Hepatic stellate cell (primary cell): ENCODE results near the gene SNX27.
A peak's percentile ranks its signal among the peaks of the same experiment; 100 is the strongest.
"Not testable (repeated sequence)": the region's sequence is repeated elsewhere in the genome, so short reads cannot be mapped to it uniquely, and the experiment has no call there.

ENCODE experiments used
- DNase-seq: peaks from one replicate; pipeline ENCODE4 v3.0.0; 2011; ENCODE audit warnings: low spot score

SNX27 gene

DNA sequence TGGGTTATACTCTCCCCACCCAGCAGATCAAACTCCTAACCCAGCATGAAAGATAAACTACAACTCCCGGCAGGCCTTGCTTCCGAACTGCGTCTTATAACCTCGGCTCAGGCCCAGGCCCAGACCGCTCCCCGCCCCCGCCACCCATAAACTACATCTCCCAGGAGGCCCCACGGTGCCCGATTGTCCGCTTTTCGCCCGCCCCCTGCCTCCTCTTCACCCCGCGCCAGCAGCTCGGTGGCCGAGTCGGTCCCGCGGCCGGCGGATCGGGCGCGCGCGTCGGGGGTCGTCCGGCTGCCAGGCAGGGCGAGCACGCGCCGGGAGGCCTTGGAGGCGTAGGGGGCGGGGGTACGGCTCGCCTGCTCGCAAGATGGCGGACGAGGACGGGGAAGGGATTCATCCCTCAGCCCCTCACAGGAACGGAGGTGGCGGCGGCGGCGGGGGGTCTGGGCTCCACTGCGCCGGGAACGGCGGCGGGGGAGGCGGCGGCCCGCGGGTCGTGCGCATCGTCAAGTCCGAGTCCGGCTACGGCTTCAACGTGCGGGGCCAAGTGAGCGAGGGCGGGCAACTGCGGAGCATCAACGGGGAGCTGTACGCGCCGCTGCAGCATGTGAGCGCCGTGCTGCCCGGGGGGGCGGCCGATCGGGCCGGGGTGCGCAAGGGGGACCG, at the start of gene SNX27:
Gene SNX27 (plus strand): TSS at position 219 of the 669 bp plus-strand sequence. CDS start 152 bp downstream, at position 371.
- peak; percentile 92 for DNase-seq

DNA sequence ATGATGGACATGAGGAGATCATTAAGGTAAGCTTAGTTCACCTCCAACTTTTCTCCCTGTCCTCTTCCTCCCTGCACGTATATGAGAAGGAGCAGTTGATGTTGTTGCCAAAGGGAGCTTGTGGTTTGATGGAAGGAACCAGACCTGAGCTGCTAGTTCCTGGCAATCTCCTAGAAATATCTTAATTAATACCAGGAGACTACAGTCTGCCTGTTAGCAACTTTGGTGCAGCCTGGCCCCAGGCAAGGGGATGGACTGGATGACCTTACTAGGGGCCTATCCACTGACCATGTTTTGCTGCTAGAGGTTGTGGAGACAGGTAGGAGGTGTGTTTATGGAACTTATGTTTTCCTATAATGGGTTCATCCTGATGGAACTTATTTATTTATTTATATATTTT, 49.2 kb upstream of the SNX27 start:
- DNase-seq = no peak

DNA sequence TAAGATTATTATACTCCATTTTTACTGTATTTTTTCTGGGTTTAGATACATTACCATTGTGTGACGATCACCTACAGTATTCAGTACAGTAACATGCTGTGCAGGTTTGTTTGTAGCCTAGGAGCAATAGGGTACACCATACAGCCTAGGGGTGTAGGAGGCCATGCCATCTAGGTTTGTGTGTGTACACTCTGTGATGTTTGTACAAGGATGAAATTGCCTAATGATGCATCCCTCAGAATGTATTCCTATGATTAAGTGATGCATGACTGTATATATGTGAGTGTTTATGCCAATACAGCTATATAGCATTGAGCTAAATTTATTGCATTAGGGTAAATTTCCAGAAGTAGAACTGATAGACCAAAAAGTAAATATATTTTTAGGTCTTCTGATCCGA, 48.5 kb upstream of the SNX27 start:
- DNase-seq = no peak

- no peak for DNase-seq
Observed at GRCh38 chr1:151565502-151566189, 46.2 kb upstream of the SNX27 start.

DNA sequence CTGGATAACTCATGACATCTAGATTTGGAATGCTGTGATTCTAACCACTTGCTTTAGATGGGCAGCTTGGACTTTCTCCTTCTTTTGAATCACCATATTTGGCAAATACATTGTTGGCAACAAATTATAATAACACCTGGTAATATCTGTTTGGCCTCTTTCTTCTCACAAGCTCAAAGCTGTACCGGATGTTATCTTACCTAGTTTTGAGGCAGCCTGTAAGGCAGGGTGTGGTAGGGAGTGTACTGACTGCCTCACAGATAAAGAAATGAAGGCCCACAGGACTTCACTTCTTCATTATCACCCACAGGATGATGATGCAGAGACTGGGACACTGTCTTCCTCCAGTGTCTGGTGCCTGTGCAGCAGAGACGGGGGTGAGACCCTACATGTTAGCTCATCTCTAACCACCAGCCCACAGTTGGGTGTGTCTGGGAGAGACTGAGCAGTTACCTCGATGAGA, 43.2 kb upstream of the SNX27 start:
- no peak for DNase-seq

DNA sequence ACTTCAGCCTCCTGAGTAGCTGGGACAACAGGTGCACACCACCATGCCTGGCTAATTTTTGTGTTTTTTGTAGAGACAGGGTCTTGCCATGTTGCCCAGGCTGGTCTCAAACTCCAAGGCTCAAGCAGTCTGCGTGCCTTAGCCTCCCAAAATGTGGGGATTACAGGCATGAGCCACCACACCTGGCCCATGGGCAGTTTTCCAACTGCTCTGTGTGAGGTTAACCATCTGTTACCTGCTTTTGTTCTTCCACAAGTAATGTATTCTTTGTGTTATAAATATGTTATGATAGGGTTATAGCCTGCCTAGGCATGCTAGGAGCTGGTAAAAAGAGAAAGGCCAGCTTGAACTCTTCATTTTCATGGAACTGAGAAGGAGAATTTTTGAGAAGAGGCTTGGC, 41.0 kb upstream of the SNX27 start:
- no peak for DNase-seq

- peak; percentile 69 for DNase-seq
Observed at GRCh38 chr1:151574575-151575529, 37.0 kb upstream of the SNX27 start.

- DNase-seq = no peak
Observed at GRCh38 chr1:151577173-151577572, 34.7 kb upstream of the SNX27 start.

DNA sequence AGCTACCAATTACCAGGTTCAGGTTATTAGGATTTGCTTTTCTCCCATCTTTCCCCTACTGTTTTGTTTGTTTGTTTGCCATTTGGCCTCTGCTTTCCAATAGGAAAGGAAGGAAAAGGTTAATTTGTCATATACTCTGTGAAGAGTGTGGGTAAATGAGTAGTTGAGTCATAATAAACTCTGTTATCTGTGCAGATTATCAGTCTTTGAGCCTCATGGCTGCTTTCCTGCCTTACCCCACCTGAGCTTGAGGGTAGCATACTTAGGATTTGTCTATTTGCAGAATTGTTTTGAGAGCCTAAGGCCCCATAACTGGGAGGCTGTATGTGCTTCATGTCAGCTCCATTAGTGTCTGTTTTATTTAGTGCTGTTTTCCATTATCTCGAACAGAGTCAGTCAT, 32.9 kb upstream of the SNX27 start:
- no peak for DNase-seq

GRCh38 chr1:151579436-151580225, 32.2 kb upstream of the SNX27 start:
- no peak for DNase-seq

GRCh38 chr1:151581451-151581850, 30.4 kb upstream of the SNX27 start:
- no peak for DNase-seq

DNA sequence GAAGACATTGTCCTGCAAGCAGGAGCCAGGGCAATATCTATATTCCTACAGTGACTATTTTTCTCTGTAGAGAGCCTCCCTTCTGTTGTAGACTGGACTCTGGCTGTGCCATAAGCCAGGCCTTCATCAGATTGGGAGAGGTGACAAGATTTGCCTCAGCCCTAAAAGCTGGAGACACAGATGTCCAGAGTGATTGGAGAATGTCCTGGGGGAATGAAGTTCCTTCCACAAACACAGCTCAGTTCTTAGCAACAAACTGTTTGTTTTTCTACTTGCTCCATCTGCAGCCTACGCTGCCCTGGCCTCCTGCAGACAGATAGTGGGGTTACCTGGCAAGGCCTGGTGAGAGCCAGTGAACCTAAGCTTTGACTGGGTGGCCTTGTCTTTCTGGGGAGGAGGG, 29.9 kb upstream of the SNX27 start:
- DNase-seq = no peak

- no peak for DNase-seq
Observed at GRCh38 chr1:151583796-151584195, 28.1 kb upstream of the SNX27 start.

- no peak for DNase-seq
Observed at GRCh38 chr1:151584278-151584677, 27.6 kb upstream of the SNX27 start.

DNA sequence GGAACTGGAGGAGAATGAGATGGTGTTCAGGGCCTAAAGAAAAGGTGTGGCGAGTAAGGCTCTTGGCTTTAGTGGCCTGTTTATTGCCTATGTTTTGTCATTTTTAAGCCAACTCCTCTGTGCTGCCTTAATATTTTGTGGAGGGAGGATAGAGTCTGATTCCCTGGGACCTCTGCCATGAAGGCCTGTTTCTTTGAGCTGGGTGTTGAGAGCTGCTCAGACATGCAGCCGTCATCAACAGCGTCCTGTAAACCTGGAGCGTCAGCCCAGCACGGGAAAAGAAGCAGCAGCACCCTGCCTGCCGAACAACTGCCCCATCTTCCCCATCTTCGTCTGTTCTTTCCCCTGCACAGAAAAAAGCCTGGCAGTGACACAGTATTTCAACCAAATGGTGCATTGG, 27.1 kb upstream of the SNX27 start:
- no peak for DNase-seq

DNA sequence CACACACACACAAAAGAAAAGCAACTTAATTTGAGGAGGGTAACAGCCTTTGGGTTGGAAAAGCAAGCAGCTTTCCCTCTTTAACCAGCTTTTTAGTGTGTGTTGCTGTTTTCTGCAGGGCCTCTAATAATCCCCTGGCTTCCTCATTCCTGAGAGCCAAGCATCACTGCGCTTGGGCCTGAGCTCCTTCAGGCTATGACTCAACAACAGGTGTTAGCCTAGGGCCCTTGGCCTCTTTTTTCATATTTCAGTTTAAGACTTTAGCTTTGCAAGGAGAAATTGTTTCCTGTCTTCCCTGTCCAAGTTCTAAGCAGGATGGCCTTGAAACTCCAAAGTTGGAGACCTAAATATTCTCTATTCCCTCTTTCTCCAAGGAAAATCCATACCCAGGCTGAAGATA, 26.2 kb upstream of the SNX27 start:
- DNase-seq = peak; percentile 29

DNA sequence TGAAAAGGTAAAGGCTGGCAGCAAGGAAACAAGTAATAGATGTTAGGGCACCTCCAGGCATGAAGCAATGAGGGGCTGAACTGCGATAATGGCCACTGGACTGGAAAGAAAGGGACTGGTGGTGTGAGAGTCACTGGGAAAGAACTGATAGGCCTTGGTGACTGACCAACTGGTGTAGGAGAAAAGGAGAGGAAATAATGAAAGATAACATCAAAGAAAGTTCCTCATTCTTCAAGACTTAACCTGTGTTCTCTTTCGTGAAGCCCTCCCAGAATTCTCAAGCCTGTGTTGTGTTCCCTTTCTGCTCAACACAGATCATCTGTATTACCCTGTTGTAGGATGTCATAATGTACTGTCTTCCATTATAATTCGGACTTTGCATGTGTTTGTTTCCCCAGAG, 20.9 kb upstream of the SNX27 start:
- no peak for DNase-seq

- DNase-seq = no peak
Observed at GRCh38 chr1:151593730-151594129, 18.1 kb upstream of the SNX27 start.

DNA sequence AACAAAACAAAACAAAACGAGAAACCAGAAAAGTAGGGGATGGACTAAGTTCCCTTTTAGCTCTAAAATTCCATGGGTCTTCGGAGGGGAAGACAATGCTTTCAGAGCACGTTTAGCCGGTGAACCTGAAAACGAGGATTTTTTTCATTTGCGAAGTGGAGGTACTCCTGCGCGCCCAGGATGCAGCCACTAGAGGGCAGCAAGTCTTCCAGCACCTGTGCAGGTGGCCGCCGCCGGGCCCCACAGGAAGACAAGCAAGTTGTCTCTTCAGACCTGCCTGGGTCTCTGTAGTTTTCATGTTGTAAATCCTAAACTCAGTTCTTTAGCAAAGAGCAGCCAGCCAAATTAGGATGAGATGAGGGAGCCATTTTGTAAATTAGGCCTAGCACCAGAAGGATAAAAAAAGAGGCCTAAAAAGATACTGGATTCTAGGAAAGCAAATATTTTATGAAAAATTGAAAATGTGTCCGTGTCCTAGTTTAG, 17.7 kb upstream of the SNX27 start:
- DNase-seq = no peak

GRCh38 chr1:151596166-151596953, 15.5 kb upstream of the SNX27 start:
- DNase-seq = peak; percentile 37

DNA sequence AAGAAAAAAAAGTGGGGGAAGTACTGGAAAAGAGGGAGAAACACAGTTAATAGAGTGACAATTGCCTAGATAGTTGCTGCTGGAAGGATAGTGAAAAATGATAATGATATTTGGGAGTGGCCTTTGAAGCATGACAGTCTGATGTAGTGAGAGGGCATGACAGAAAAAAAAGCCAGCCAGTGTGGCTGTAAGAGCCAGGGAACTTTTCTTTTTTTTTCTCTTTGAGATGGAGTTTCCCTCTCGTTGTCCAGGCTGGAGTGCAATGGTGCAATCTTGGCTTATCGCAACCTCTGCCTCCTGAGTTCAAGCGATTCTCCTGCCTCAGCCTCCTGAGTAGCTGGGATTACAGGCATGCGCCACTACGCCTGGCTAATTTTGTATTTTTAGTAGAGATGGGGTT, 9.3 kb upstream of the SNX27 start:
- not testable (repeated sequence) for DNase-seq
